Activated naive CD4-positive, alpha-beta T cell treated with Interleukin-2 at 50 U/mL for 16 hours (primary cell): ENCODE measurements around the gene PNPLA2.

ENCODE experiments used
- DNase-seq: peaks from one replicate; pipeline ENCODE4 v3.0.0-alpha.2; 2020

Gene PNPLA2

DNA sequence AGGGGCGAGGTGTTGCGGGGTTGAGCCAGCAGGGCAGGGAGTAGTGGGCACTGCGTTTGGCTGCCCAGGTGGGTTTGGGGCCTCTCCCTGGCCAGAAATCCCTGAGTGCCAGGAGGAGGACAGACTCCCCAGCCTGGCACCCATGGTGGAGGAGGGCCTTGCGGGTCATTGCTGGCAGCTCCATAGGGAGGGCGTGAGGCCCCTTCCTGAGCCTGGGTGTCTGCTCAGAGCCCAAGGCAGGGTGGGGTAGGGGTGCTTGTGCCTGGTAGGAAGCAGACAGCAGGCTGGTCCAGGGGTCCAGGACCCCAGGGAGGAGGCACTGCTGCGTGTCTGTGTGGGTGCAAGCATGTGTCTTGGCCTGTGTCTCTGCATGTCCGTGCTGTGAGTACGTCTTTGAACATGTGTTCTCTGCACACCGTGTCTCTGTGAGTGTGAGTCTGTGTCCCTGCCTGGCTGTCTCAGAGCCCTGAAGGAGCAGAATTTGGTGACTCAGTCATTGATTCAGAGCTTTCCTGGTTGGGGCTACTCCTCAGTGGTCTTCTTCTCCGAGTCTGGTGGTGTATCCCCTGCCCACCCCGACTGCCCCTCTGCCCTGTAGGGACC lies 27.9 kb downstream of the PNPLA2 start:
- no peak for DNase-seq

DNA sequence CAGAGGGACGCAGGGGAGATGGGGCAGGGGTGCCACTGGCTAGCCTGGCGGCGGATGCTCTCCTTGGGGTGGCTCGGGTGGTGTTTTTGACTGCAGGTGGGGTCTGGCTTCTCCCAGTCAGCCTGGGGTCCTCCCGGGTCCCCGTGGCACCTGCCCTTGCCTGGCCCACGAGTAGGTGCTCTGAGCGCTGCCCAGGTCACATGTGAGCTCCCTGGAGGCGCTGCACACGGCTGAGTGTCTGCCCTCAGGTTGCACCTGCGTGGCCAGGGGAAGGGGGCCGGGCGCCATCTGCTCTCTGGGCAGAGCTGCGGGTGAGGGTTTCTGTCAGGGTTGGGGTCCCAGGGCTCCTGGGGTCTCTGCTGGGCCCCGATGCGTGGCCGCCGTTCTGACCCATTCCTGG lies 29.2 kb downstream of the PNPLA2 start:
- DNase-seq: no peak

DNA sequence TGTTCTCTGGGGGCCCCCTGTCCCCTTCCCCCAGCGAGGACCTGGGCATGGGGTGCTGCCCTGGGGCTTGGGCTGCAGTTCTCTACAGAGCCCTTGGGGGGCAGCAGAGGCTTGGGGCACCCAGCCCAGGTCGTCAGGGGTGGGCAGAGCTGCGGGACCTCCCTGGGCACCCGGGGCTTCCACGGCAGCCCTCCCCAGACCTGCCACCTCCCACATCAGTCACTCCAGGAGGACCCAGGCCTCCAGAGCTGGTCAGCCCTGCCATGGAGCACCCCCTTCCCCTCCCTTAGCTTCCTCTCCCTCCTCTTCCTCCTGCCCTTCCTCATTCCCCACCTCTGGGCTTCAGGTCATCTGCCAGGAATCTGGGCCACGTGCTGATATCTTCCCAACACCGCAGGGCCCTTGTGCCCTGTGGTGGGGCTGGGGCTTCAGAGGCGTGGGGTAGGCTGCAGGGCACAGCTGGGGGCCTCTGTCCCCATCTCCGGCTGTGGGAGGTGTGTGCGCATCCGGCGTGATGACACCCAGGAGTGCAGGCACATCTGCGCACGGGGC lies 29.7 kb downstream of the PNPLA2 start:
- peak; percentile 73 for DNase-seq

DNA sequence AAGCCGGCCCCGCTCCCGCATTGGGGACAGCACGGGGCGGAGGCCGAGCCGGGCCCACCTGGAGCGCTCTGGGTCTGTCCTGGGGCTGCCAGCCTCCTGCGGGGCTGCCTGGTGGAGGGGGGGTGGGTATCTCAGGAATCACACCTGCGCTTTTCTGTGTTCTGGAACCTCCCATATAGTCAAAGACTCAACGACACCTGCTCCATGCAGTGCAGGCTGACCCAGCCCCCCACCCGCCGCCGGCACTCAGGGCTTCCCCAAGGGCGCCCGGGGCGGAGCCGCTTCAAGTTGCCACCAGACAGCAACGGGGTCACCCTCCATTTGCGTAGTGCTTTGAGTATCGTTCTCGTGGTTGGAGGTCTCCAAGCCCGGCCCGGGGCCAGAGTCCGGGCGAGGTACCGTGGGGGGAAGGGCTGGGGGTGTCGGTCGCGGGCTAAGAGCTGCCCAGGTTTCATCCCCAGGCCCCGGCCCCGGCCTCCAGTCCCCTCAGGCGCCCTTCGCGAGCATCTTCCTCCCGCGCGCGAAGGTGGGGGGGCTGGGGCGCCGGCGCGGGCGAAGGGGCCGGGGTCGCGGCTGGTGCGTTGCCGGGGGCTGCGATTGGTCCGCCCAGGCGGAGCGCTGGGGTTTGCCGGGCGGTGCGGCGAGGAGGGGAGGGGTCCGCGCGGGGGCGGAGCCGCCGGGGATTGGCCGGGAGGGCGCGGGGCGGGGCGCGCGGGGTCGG lies 30.6 kb downstream of the PNPLA2 start:
- DNase-seq: peak; percentile 49

DNA sequence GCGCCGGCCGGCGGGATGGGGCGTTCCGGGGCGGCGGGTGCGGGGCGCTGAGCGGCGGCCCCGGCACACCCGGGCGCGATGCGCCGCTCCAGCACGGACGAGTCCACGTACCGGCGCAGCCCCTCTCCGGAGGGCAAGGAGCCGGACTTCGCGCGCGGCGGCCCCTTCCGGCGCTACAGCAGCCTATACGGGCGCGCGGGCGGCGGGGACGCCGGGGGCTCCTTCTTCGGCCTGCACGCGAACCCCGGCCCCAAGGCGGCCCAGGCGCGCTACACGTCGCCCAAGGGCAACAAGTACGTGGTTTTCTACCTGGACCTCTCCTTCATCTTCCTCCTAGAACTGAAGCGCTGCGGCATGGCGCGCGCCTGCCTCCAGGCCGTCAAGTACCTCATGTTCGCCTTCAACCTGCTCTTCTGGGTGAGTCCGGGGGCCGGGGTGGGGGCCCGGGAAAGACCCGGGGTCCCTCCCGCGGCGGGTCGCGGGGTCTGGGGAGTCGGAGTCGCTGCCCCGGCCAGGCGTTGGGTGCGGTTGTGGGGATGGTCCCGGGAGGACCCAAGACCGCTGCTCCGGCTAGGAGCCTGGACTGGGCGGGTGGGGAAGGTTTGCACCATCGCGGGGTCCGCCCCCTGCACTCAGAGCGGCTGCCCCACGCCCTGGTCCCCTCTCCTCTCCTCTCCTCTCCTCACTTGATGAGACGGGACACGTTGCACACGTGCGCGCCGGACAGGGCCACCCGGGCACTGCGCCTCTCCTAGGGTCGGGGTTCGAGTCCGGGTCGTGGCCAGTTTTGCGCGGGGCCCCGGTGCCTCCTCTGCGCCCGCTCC lies 31.4 kb downstream of the PNPLA2 start:
- no peak for DNase-seq

DNA sequence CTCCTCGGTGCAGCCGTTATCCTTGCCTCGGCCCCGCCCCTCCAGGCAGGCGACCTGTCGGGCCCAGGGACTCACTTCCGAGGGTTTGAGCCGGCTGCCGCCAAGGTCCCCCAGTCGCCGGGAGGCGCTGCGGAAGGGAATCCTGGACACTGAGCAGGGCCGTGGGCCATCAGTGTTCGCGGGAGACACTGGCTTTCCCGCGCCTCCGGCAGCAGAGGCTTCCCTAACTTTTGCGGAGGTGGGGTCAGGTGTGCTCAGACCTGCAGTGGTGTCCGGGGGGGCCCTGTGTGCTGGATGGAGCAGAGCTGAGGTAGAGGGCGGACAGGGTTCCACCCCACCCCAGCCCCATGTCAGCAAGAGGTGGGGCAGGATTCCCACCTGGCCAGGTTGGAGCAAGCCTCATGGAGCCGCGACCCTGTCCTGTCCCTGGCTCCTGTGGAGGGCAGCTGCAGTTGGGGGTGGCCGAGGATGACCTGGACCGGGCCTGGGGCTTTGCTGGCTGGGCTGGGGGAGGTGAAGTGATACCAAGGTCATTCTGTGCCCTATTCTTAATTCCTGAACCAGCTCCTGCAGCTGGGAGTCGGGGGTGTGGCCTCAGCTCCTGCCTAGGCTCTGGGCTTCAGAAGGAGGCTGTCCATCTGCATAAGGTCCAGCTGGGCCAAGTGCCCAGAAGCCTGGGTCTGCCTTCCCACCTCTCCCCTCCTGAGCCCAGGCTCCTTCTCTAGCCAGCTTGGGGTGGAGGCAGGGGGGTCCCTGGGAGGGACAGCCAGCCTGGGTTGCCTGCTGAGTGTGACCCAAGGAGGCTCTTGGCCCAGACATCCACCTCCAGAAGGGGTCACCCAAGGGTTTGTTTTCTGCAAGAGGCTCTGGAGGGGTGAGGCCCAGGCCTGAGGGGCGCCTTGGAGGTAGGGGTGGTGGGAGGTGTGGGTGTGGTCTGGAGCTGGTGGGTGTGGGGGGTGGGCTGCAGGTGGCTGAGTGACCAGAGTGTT lies 32.4 kb downstream of the PNPLA2 start:
- no peak for DNase-seq

DNA sequence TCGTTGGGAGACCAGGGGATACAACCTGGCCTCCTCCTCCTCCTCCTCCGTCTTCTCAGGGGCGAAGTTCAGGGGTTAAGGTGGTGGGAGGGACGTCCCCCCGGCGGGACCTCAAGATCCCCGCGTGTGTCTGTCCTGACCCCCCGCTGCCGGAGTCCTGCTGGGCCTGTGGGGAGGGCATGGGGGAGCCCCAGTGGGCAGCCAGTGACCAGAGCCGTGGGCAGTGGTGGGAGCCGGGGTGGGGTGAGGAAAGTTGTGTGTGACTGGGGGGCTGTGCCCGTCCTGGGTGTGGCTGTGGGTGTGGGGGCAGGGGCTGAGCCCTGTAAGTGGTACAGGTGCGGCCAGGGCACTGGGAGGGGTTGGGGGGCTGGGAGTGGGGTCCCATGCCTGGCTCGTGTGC lies 34.0 kb downstream of the PNPLA2 start:
- no peak for DNase-seq

DNA sequence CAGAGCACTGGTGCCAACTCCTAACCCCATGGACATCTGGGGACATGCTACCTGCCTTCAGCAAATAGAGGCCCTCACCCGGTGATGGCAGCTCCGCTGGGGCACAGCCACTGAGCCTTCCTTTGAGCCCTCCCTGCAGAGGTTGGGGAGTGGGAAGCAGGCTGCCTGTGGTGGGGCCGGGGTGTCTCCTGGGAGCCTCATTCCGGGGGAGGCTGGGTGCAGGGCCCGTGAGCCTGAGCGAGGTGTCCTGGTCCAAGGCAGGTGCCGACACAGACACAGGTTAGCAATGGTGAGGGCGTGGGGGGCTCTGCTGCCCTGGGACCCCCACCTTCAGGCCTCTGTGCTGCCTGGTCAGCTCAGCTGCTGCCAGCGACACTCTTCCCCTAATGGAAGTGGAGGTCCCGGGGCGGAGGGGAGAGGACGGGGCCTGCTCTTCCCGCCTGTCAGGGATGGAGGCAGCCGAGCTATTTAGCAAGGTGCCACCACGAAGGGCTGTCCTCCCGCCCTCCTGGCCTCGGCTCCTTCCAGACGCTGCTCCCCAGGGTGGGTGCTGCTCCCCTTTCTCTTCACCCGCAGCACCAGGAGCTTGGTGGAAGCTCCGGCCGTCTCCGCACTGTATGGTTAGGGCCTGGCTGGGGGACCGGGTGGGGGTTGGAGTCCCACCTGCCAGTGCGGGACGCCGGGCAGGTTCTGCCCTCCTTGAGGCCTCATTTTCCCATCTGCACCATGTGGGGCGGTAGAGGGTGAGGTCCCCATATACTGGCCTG lies 35.2 kb downstream of the PNPLA2 start:
- DNase-seq: no peak

DNA sequence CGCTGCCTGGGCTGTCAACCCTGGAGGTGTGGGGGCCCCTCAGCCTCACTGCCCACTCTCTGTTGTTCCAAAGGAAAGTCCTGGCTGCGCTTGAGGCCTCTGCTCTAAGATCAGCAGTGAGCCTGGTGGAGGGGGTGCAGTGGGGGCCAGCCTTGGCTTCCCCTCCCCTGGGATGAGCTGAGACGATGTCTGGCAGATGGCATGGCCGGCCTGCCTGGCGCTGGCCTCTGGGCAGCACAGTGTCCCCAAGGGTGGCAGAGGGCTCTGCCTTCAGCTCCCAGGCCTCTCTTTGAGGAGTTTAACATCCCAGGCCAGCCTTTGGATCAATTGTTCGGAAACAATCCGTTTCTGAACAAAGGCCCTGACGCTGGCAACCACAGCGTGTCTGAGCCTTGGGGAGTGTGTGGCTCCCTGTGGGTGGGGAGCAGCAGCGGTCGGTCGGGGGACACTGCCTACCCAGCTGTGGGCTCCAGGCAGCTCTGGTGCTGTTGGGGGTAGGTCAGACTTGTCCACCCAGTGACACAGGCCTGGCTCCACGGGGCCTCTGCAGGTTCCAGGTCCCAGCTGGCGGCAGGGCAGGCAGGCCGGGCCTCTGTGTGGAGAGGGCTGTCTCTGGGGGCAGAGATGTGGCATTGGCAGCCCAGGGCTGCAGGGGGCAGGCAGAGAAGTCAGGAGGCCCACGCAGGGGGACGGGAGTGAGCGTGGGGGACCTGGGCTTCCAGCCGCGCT lies 36.1 kb downstream of the PNPLA2 start:
- DNase-seq: no peak

DNA sequence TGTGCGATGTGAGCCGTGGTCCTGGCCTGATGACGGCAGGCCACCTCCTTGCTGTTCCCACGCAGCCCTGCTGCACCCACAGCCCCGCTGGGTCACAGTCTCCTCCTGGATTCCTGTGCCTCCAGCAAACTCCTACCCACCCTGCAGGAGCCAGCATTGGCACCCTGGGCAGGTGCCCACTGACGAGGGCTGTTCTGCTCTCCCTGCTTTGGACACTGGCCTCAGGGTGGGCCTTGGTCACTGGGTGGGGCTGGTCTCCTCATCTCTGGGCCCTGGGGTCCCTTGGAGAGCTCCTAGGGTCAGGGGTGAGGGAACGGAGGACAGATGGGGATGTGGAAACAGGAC lies 36.6 kb downstream of the PNPLA2 start:
- DNase-seq: no peak

DNA sequence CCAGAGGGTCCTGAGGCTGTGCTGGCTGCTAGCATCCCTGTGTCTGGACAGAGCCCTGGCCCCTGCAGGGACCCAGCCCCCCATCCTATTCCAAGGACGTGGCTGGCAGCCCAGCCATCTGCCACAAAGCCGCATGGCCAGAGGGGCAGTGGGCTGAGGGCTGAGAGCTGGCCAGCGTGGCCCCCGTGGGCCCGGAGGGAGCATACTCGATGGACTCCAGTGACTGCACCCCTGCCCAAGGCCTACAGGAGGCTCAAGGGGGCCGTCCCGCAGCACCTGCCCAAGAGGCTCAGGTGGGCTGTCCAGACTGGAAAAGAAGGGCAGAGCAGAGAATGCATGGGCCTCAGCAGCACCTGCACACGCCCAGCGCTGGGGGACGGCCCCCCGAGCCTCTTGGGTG lies 37.1 kb downstream of the PNPLA2 start:
- no peak for DNase-seq

DNA sequence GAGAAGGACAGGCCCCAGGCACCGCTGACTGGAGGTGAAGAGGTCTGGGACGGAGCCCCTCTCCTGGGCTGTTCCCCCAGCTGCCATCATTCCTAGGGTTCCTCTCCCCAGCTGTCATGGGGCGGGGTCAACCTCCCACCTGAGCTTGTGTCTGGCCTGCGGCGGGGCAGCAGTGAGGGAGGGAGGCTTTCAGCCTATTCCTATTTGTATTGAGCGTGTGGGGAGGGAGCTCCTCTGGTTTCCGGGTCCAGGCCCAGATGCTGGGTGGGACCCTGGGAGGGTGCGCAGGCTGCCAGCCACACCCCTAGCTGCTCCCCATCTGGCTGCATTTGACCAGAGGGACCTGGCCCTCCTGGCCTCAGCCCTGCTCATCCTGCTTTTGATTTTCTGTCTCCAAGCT lies 37.7 kb downstream of the PNPLA2 start:
- DNase-seq: no peak

DNA sequence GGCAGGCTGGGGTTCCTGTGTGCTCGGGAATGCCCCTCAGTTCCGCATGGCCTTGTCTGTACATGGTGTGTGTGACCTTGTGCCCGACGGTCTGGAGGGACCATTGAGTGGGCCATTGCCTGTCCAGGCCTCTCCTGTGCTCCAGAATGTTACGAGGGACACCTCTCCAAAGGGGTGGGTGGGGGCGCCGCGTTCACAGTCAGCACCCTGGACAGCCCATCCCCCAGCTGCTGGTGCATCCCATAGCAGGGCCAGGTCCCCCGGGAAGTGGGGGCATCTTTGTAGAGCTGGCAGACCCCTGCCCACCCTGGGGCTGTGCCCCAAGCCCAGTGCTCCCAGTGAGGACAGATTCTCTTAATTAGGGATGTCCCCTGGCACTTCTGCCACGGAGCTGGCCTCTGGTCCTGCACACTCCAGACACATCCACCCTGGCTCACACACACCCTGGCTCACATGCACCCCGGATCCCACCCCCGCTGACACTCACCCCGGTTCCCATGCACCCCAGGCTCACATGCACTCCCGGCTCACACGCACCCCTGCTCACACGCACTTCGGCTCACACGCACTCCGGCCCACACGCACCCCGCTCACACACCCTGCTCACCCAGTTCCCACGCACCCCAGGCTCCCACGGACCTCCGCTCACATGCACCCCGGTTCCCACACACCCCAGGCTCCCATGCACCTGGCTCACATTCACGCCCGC lies 39.5 kb downstream of the PNPLA2 start:
- DNase-seq: no peak

DNA sequence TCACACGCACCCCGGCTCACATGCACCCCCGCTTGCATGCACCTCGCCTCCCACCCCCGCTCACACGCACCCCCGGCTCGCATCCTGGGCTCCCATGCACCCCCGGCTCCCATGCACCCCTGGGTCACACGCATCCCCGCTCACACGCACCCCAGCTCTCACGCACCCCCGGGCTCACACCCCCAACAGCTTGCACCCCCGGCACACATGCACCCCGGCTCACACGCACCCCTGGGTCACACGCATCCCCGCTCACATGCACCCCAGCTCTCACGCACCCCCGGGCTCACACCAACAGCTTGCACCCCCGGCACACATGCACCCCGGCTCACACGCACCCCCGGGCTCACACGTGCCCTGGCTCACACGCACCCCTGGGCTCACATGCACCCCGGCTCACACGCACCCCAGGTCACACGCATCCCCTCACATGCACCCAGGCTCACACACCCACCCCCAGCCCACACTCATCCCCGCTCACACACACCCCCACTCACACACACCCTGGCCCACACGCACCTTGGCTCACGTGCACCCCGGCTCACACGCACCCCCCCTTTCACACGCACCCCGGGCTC lies 40.1 kb downstream of the PNPLA2 start:
- DNase-seq: no peak

DNA sequence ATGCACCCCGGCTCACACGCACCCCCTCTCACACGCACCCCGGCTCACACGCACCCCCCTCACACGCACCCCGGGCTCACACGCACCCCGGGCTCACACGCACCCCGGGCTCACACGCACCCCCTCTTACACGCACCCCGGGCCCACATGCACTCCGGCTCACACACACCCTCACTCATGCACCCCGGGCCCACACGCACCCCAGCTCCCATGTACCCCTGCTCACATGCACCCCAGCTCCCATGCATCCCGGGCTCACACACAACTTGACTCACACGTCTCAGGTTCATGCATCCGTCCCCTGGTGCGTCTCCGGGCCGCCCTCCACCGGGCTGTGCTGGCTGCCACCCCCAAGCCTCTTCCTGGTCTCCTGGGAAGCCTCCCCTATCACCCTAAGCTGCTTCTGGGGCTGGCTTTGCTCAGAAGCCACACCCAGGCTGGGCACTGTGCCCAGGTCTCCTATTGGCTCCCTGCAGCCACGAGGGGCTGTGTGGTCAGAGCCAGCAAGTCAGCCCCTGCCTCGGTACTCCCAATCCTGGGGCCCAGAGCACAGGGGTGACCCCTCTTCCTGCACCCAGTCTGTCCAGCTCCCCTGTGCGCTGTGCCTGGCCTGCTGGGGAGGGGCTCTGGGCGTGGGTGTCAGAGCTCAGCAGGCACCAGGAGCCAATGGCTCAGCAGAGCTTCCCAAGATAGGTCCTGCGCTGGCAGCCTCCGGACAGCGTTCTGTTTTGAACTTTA lies 40.8 kb downstream of the PNPLA2 start:
- DNase-seq: no peak

DNA sequence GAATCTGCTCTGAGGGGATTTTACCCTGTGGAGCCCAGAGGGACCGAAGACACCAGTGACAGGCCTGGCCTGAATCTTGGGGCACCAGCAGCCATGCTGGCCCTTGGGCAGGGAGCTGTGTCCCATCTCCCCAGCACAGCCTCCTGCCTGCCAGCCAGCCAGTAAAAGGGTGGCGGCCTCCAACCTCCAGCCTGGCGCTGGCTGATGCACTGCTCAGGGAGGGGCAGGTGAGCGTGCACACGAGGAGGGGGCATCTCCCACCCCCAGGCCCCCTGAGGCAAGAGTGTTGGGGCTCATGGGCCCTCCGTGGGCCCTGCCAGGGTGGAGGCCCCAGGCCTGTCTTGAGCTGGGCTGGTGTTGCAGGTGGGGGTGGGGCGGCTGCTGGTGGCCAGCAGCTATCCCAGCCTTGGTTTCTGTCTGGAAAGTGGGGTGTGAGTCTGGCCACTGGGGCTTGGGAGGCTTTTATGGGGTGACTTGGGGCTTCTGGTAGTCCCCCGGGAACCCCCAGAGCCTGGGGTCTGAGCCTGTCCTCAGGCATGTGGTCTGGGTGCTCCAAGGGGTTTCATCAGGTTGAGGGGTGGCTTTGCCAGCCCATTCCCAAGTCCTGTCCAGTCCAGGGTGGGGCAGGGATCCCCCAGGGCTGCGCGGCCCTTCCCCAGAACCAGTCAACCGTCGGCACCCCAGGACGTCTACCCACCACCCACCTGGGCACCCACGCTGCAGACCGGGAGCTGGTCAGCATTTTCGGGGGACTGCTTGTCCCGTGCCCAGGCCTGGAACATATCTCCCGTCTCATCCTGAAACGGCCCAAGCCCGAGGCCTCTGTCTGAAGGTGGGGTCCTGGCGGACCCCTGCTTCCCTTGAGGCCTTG lies 41.8 kb downstream of the PNPLA2 start:
- DNase-seq: no peak

DNA sequence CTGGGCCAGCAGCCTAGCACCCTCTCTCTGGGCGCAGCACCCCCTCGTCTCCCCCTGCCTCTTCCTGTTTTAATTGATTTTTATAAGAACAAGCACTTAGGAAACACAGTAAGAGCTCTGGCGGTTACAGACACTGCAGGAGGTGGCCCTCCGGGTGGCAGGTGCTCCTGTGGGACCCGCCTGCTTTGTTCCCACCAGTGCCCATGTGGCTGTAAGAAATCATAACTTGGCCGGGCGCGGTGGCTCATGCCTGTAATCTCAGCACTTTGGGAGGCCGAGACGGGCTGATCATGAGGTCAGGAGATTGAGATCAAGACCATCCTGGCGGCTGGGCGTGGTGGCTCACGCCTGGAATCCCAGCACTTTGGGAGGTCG lies 42.4 kb downstream of the PNPLA2 start:
- no peak for DNase-seq

DNA sequence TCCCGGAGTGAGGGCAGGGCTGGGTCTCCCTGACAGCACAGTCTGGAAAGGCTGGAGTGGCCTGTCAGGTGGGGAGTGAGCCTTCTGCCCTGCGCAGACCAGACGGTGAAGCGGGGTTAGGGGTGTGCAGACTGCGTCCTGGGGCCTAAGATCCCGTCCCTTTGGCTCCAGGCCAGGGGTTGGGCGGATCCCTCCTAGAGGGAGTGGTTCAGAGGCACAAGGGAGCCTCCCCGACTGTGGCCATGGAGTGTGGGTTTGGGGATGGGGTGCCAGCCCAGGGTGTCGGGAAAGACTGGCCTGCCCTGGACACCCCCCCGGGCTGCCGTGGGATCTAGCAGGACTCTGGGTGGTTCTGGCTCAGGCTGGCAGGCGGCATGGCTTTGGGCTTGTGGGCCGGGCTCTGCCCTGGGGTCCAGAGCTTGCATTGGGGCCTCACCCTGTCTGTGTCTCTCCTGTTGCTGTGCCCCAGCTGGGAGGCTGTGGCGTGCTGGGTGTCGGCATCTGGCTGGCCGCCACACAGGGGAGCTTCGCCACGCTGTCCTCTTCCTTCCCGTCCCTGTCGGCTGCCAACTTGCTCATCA lies 43.5 kb downstream of the PNPLA2 start:
- DNase-seq: no peak
